ENCODE results near the gene HHIP. TPM values are rescaled to one million over a fixed set of nuclear protein-coding genes. Genes with fewer than 3 reads are reported as not detected.

HHIP gene
- total RNA-seq, 4 donors from 2014 or later = 0.25 to 0.70 (median 0.28) TPM

DNA sequence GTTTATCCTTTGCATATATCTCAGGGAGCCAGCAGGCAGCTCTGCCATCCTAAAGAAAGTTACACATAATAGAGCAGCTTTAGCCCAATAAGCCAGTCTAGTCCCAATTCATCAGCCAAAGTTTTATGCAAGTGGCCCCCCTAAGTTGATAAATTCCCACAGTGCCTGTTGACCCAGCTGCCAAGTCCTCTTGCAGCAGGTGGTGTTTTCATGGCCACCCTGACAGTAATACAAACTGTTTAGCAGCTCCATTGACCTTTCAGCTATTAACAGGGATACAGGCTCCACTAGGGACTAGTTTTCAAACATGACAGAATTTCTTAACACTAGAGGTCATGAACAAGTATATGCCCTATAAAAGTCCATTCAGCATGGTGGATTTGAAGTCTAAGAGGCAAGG lies 77.5 kb downstream of the HHIP start:
- ATAC-seq (no peak), DNase-seq (no peak)
- intact Hi-C loops (cut with DNase I; ENCODE audit: low total_unique reads) (no loop called here), in situ Hi-C loops (cut with MboI; ENCODE audit: low sequenced_read_pairs in 4 of 4) (no loop called here)
- Histone ChIP-seq H3K4me3 (no peak overlapping the region), H3K27me3 (no peaks in the 10 kb centered on the region), H3K27ac (no peak overlapping the region), H3K36me3 (no peaks in the 10 kb centered on the region), H3K4me1 (no peaks in the 10 kb centered on the region), H3K9me3 (no peaks in the 10 kb centered on the region)
- TF ChIP-seq POLR2A (IDR thresholded peaks at IDR 0.05) = no peak
- TF ChIP-seq, protein P1, sequence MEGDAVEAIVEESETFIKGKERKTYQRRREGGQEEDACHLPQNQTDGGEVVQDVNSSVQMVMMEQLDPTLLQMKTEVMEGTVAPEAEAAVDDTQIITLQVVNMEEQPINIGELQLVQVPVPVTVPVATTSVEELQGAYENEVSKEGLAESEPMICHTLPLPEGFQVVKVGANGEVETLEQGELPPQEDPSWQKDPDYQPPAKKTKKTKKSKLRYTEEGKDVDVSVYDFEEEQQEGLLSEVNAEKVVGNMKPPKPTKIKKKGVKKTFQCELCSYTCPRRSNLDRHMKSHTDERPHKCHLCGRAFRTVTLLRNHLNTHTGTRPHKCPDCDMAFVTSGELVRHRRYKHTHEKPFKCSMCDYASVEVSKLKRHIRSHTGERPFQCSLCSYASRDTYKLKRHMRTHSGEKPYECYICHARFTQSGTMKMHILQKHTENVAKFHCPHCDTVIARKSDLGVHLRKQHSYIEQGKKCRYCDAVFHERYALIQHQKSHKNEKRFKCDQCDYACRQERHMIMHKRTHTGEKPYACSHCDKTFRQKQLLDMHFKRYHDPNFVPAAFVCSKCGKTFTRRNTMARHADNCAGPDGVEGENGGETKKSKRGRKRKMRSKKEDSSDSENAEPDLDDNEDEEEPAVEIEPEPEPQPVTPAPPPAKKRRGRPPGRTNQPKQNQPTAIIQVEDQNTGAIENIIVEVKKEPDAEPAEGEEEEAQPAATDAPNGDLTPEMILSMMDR (IDR thresholded peaks at IDR 0.05 in 4 of 5, conservative IDR thresholded peaks at IDR 0.05 in 1 of 5) = no peak

GRCh38 chr4:144729175-144729574 lies 83.2 kb downstream of the HHIP start:
- DNase-seq (no peak), ATAC-seq (no peak)
- H3K9me3 ChIP-seq = no peaks in the 10 kb centered on the region
- intact Hi-C loops (cut with DNase I; ENCODE audit: low total_unique reads) = no loop called here
- in situ Hi-C loops (cut with MboI; ENCODE audit: low sequenced_read_pairs in 4 of 4) = no loop called here
- H3K27me3 ChIP-seq = no peaks in the 10 kb centered on the region
- no peak overlapping the region for H3K4me3 ChIP-seq
- H3K4me1 ChIP-seq = no peaks in the 10 kb centered on the region
- no peak overlapping the region for H3K27ac ChIP-seq
- no peaks in the 10 kb centered on the region for H3K36me3 ChIP-seq
- TF ChIP-seq, protein P1 (IDR thresholded peaks at IDR 0.05 in 4 of 5, conservative IDR thresholded peaks at IDR 0.05 in 1 of 5) = no peak
- TF ChIP-seq POLR2A (IDR thresholded peaks at IDR 0.05) = no peak

DNA sequence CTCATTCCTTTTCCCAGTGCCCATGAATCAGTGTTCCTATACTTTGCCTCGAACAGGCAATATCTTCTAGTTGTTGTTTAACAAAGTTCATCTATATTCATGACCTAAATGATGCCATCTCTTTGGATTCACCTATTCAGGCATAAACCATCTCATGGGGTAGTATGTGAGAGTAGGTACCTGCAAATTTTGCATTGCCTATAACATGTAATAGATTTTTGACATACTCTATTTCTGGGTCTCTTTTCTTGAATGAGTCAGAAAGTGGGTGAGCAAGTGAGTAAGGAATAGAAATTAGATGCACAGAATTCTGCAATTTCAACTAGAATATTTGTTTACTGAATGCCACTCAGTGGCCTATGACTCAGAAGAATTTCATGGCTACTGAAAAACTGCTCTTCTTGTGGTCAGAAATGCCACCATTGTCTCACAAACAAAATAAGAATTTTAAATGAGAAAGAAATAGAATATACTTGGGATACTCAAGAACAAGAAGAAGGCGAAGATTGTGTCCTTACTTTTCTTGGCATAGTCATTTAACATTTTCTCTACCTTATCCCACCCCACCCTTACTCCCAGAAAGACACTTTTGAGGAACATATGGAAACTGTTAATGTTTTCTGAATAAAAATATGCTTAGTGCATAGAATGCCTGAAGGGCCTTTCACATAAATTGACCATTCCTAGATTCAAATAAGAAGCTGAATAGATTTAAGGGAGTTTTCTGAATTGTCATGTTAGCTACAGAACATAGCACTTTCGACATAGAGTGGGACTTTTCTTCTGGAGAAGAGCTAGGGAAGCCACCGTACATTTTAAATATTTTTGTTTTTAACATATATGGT lies 86.8 kb downstream of the HHIP start:
- Histone ChIP-seq H3K4me1 (no peaks in the 10 kb centered on the region), H3K27ac (no peak overlapping the region), H3K9me3 (no peaks in the 10 kb centered on the region), H3K36me3 (no peaks in the 10 kb centered on the region), H3K4me3 (no peak overlapping the region), H3K27me3 (no peaks in the 10 kb centered on the region)
- DNase-seq = no peak
- in situ Hi-C loops (cut with MboI; ENCODE audit: low sequenced_read_pairs in 4 of 4) (no loop called here), intact Hi-C loops (cut with DNase I; ENCODE audit: low total_unique reads) (no loop called here)
- ATAC-seq = no peak
- TF ChIP-seq, protein P1 (IDR thresholded peaks at IDR 0.05 in 4 of 5, conservative IDR thresholded peaks at IDR 0.05 in 1 of 5) = no peak
- TF ChIP-seq POLR2A (IDR thresholded peaks at IDR 0.05) = no peak

DNA sequence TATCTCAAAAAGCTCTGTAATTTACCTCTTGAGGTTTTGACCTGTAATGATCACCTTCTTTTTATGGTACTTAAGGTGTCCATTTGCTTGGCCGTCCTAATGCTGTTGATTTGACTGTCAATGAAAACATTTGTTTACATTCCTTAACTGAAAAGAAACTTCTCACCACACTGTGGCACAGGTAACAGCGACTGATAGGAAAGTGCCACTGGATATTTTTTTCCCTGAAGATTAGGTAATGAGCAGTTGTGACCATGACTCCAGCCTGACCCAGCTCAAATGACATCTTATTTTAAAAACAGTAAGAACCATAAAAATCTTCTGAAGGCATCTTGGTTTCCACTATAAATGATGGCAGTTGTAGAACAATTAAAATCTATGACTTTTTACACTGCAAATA lies 87.6 kb downstream of the HHIP start:
- no peaks in the 10 kb centered on the region for H3K4me1 ChIP-seq
- DNase-seq (no peak), ATAC-seq (no peak)
- in situ Hi-C loops (cut with MboI; ENCODE audit: low sequenced_read_pairs in 4 of 4) (no loop called here), intact Hi-C loops (cut with DNase I; ENCODE audit: low total_unique reads) (no loop called here)
- TF ChIP-seq POLR2A (IDR thresholded peaks at IDR 0.05) = no peak
- TF ChIP-seq, protein P1 (IDR thresholded peaks at IDR 0.05 in 4 of 5, conservative IDR thresholded peaks at IDR 0.05 in 1 of 5) = no peak
- no peak overlapping the region for H3K4me3 ChIP-seq
- no peaks in the 10 kb centered on the region for H3K9me3 ChIP-seq
- no peak overlapping the region for H3K27ac ChIP-seq
- no peaks in the 10 kb centered on the region for H3K27me3 ChIP-seq
- no peaks in the 10 kb centered on the region for H3K36me3 ChIP-seq
